ENCODE data around the gene DCAF11.

Gene DCAF11

GRCh38 chr14:24121210-24121609, 6.6 kb downstream of the DCAF11 start:
- DNase-seq (ENCODE audit: low spot score): no peak

GRCh38 chr14:24122416-24122815, 7.8 kb downstream of the DCAF11 start:
- DNase-seq (ENCODE audit: low spot score): no peak

- DNase-seq (ENCODE audit: low spot score): no peak
These were observed 8.3 kb downstream of the DCAF11 start for GRCh38 chr14:24122898-24123297.

DNA sequence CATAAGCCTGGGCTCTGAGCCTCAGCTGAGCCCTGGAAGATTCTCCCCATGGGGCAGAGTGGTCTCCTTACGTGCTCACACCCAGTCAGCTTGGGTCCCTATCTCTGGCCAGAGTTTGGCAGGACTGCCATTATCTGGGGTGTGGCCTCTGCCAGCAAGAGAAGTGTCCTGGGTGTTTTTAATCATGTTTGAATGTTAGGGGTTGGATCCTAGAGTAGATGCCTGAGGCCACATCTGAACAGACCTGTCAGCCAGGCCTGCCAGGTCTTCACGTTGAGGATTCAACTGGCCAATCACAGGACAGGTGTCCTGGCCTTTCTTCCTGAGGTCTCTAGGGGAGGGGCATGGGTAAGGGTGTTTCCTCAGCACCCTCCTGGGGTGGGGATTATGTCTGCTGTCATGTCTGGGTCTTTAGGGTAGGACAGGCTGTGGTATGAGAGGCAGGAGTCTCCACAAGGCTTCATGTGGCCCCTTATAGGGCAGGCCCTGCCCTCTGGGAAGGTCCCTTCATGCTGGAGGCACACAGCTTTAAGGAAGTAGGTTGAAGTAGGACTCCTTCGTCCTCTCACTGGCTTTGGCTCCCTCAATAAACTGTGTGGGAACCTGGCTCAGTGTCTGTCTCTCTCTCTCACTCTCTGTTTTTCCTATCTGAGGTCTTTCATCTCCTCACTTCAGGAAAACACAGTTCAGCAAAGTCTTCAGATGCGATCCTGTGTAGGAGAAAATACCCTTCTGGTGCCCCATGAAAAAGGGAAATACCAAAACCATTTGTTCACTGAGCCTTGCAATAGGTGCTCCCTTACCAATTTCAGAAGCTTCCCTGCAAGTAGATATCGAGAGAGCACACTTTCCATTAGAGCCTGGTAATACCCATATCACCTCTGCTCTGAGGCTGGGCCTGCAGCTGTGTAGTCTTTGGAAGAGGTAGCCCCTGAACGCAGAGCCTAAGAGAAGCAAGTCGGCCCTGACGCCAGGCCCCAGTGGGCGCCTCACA, 9.1 kb downstream of the DCAF11 start:
- DNase-seq (ENCODE audit: low spot score): no peak

DNA sequence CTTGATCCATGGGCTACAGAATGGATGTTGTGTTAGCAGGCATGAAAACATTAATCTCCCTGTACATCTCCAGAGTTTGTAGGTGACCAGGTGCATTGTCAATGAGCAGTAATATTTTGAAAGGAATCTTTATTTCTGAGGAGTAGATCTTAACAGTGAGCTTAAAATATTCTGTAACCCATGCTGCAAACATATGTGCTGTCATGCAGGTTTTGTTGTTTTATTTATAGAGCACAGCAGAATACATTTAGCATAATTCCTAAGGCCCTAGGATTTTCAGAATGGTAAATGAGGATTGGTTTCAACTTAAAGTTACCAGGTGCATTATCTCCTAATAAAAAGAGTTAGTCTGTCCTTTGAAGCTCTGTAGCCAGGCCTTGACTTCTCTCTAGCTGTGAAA, 12.4 kb downstream of the DCAF11 start:
- DNase-seq (ENCODE audit: low spot score): no peak

DNA sequence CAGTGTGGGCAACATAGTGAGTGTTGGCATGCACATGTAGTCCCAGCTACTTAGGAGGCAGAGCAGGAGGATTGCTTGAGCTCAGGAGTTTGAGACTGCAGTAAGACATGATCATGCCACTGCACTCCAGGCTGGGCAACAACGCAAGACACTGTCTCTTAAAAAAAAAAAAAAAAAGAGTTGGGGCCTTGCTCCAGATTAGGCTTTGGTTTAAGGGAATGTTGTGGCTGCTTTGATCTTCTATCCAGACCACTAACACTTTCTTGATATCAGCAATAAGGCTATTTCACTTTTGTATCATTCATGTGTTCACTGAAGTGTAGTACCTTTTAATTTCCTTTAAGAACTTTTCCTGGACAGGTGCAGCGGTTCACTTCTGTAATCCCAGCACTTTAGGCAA, 13.1 kb downstream of the DCAF11 start:
- DNase-seq (ENCODE audit: low spot score): no peak

GRCh38 chr14:24129410-24129998, 14.9 kb downstream of the DCAF11 start:
- no peak for DNase-seq (ENCODE audit: low spot score)

DNA sequence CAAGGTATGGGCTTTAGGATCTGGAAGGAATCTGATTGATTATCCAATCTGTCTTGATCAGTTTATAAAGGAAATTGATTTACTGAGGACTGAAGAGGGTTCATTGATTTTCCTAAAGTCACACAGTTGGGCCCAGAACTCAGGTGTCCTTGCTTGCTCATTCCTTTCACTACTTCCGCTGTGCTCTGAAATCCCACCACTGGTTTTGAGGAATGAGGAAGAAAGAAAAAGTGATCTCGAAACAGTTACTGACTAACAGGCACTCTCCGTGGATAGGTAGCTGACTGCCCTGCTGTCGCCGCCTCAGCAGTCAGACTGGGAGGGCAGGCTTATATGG, 15.8 kb downstream of the DCAF11 start, which contains the start of gene FITM1:
FITM1 (plus strand) TSS at position 280 of the 337 bp plus-strand sequence. CDS start 905 bp downstream, outside the sequence.
- no peak for DNase-seq (ENCODE audit: low spot score)

DNA sequence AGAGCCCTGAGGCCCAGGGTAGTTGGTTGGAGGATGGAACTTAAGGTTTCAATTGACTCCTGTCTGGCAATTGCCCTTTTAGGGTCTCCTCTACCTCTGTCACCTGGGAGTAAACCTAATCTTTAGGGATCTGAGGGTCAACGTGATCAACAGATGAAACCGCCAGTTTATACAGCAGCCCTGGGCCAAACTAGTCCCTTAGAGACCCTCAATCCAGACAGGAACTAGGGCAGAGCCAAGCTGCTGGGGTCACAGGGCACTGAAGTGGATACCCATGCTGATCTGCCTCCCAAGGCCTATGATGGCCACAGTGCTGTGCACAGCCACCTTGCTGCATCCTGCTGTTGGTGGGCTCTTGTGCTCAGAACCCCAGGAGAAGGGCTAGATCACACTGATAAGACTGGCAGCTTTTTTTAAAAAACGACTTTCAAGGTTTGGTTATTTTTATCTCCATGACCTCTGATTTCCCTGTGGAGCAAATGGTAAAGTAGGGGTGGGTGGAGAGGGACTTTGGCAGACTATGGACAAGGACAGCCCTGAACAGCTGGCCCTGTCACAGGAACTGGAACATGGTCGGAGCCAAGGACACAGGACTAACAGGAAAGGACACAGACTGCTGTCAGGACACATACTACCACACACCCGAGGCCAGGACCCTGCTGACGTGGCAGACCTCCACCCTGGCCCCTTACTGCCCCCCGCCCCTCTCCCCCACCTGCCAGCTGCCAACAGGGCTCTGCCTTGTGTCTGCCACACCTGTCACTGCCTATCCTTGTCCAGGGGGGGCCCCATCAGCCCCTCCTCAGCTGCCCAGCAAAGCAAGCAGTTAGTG, 16.4 kb downstream of the DCAF11 start:
- no peak for DNase-seq (ENCODE audit: low spot score)

- DNase-seq (ENCODE audit: low spot score): no peak
These were observed 17.0 kb downstream of the DCAF11 start for GRCh38 chr14:24131549-24131966.

GRCh38 chr14:24132061-24132685, 17.6 kb downstream of the DCAF11 start:
- no peak for DNase-seq (ENCODE audit: low spot score)

DNA sequence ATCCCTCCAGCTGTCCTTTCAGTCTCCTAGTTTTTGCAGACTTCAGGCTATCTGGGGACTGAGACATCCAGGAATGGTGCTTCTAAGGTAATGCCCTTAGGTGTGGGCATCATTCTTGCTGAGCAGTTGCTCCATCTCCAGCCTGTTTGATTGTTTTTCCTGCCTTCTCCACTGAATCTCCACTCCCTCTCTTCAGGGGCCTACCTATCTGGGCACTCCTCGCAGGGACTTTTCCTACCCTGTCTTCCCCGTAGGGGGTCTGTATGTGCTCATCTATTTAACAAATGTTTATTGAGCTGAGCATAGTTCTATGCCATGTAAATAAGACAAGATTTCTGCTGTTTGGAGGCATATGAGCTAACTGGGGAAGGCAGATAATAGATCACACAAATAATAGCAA, 18.4 kb downstream of the DCAF11 start:
- DNase-seq (ENCODE audit: low spot score): no peak

GRCh38 chr14:24133735-24134134, 19.2 kb downstream of the DCAF11 start:
- DNase-seq (ENCODE audit: low spot score): no peak

- no peak for DNase-seq (ENCODE audit: low spot score)
These were observed 20.9 kb downstream of the DCAF11 start for GRCh38 chr14:24135584-24135833.

DNA sequence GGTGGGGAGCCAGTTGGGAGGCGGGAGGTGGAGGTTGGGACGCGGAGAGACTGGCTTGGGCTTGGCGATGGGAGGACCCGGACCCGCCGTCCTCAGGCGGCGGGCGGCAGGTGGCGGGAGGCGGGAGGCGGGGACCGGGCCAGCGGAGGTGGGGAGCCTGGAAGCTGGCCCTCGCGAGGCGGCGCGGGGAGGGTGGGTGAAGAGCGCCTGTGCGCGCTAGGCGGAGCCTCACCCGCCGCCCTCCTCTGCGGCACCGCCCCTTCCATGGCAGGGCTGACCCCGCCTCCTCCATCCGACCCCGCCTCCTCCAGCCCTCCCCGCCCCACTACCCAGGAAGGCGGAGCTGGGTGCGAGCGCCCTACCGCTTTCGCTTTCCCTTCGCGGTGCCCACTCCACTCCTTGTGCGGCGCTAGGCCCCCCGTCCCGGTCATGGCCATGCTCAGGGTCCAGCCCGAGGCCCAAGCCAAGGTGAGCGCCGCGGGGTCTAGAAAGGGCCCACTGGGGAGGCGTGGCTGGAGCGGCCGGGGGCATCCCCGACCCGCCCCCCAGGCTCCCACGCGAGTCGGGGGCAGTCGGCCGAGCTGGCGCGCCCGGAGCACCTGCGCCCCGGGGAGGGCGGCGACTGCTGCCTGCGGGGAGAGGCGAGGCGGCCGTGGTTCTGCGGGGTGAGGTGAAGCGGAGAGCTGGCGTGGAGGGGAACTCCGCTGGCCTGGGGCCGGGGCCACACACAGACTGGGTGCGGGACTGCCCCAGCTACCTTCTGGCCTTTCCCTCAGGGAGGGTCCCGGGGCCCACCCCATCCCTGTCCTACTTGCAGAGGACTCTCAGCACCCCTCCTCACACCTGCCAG, 21.5 kb downstream of the DCAF11 start, which contains the start of gene PSME1:
PSME1 (plus strand) TSS at position 361 of the 850 bp plus-strand sequence; CDS start at position 430, 69 bp downstream.
- DNase-seq (ENCODE audit: low spot score): peak; percentile 93

DNA sequence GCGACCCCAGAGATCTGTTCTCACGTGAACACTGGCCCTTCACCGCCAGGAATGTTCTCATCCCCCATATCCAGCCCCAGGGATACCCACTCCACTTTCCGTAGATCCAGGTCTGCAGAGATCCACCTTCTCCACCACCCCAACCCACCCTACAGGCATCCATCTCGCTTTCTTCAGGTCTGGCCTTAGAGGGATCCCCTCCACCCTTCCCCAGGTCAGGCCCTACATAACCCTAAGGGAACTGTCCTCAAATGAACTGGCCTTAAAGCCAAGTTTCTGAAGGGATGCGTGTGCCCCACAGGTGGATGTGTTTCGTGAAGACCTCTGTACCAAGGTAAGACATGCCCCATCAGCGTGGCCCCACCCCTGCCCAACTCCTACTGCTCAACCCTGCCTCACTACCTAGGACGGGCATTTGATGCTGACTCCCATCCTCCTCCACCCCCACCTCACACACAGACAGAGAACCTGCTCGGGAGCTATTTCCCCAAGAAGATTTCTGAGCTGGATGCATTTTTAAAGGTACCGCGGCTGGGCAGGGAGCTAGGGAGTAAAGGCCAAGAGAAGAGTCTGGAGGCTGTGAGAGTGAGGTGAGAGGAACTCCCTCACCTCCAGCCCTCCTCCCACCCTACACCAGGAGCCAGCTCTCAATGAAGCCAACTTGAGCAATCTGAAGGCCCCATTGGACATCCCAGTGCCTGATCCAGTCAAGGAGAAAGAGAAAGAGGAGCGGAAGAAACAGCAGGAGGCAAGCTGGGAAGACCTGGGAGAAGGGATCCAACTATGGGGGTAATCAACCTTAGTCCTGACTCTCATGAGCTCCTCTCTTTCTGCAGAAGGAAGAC, 22.3 kb downstream of the DCAF11 start:
- no peak for DNase-seq (ENCODE audit: low spot score)

GRCh38 chr14:24137529-24138395, 23.2 kb downstream of the DCAF11 start:
- no peak for DNase-seq (ENCODE audit: low spot score)

DNA sequence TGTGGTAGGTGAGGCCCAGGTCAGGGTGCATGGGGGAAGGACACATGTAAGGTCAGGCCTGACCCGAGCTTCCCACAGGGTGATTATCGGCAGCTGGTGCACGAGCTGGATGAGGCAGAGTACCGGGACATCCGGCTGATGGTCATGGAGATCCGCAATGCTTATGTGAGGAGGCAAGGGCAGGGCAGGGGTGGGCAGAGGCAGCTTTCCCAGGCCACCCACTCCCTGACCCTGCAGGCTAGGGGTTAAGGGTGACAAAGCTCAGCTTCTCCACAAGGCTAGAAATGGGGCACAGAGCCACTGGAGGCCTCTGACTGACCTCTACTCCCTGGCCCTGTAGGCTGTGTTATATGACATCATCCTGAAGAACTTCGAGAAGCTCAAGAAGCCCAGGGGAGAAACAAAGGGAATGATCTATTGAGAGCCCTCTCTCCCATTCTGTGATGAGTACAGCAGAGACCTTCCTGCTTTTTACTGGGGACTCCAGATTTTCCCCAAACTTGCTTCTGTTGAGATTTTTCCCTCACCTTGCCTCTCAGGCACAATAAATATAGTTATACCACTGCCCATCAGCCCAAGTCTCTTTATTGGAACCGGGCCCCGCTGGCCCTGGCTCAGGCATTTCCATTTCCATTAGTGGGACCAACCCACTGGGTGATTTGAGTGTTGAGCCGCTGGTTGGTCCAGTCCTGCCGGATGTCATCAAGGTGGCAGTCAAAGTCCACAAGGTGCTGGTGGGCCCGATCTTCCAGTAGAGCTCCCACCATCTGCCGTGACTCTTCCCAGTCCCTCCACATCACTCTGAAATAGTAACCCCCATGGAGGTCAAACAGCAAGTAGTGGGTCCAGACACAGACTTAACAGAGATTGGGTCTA, 24.1 kb downstream of the DCAF11 start:
- no peak for DNase-seq (ENCODE audit: low spot score)

All from LoVo (cell line).